NB4 (cell line): ENCODE data around the gene PSMB5.

Source experiments
- DNase-seq: peaks from one replicate; pipeline ENCODE4 v3.0.0; 2010; ENCODE audit warnings: low read depth
- H3K4me3 ChIP-seq: one replicate; pipeline ENCODE4 v1.5.1; 2011; ENCODE audit warnings: mild to moderate bottlenecking, low read depth, low read length, moderate library complexity
- CTCF ChIP-seq: IDR thresholded peaks from one replicate; pipeline ENCODE4 v1.5.1; 2012; ENCODE audit warnings: low read depth, low read length
- MYC ChIP-seq: IDR thresholded peaks from 2 replicates; pipeline ENCODE4 v1.6.1; 2011; ENCODE audit warnings: low read depth, low read length
- POLR2A ChIP-seq: IDR thresholded peaks from 2 replicates; pipeline ENCODE4 v1.6.1; 2011; ENCODE audit warnings: mild to moderate bottlenecking; ENCODE audit not compliant: insufficient read length; ENCODE audit errors: extremely low read depth
- TF ChIP-seq, protein P1 (sequence below): IDR thresholded peaks from 2 replicates; pipeline ENCODE4 v1.6.1; 2011; ENCODE audit warnings: low read depth, low read length

Gene PSMB5

DNA sequence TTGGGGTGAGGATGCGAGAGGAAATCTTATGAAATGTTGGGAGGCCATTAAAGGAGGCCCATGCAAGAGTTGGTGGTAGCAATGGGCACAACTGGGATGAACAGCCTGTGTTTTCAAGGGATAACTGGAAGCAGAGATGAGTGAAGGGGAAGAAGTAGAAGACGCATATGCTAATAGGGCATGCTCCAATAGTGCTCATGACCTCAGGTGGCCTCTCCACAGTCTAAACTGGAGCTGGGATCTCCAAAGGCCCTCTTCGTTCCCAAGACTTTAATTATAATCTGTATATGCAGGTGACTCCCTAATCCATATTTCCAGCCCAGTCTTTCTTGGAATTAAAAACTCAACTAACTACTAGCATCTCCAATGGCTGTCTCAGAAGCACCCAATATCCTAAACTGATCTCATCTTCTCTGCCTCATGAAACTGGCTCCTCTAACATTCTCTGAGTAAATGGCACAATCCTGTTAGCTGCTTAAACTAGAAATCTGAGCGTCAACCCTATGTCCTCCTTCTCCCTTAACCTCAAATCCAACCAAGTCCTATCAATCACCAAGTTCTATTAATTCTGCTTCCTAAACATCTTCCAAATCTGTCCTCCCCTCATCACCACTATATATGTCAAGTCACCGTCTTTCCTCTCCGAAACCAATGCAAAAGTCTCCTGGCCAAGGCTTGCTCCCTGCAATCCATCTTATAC is 49.6 kb downstream of the PSMB5 start:
- no peak overlapping the region for H3K4me3 ChIP-seq
- TF ChIP-seq MYC, result no peak
- TF ChIP-seq, protein P1, sequence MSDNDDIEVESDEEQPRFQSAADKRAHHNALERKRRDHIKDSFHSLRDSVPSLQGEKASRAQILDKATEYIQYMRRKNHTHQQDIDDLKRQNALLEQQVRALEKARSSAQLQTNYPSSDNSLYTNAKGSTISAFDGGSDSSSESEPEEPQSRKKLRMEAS, result no peak
- no peak for TF ChIP-seq POLR2A
- no peak for TF ChIP-seq CTCF
- DNase-seq, result no peak

- DNase-seq, result peak; percentile 92
- TF ChIP-seq, protein P1, result peak; percentile 32; the same call in 1 of the 2 replicates
- TF ChIP-seq POLR2A (peak; percentile 38), CTCF (no peak), MYC (peak; percentile 37)
Measured at GRCh38 chr14:22982477-22983245, 52.0 kb downstream of the PSMB5 start, which contains the start of gene AJUBA. Gene AJUBA (minus strand): TSS chr14:22982551. CDS start chr14:22982266, 285 bp downstream.

GRCh38 chr14:22981876-22982476 is 52.7 kb downstream of the PSMB5 start:
- H3K4me3 ChIP-seq, result peak overlapping the region; percentile 68
- TF ChIP-seq POLR2A (no peak), MYC (no peak), CTCF (no peak)
- TF ChIP-seq, protein P1, result no peak
- DNase-seq, result no peak

More at GRCh38 chr14:22982477-22983245, 52.0 kb downstream of the PSMB5 start, which contains the start of gene AJUBA:
- H3K4me3 ChIP-seq, result peak within 1 kb of the TSS; percentile 68

- TF ChIP-seq, protein P1, result no peak
- TF ChIP-seq MYC, result no peak
- TF ChIP-seq POLR2A, result no peak
- TF ChIP-seq CTCF, result no peak
- no peak for DNase-seq
- H3K4me3 ChIP-seq, result no peak overlapping the region
Measured at GRCh38 chr14:22981090-22981875, 53.4 kb downstream of the PSMB5 start.

DNA sequence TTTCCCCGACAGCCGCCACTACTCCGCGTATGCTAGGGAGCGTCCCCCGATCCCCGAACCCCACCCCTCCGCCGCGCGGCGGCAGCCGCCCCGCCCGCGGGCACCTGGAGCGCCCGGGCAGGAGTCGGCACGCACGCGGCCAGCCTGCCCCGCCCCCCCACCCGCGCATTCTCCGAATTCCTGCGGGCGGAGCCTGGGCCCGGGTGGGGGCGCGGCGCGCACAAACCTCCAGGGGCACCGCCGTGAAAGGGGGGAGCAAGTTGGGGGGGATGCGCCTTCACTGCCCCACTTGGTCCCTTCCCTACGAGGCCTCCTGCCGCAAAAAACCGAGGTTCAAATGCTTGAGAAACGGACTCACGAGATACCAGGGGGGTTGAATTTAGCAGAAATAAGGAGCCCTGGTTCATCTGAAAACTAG is 54.0 kb downstream of the PSMB5 start:
- DNase-seq, result no peak
- TF ChIP-seq MYC (no peak), POLR2A (no peak), CTCF (no peak)
- TF ChIP-seq, protein P1, result no peak
- no peak overlapping the region for H3K4me3 ChIP-seq
